HG02884 (cell line): ENCODE data around the gene EIF2B2.
"Not testable (repeated sequence)": the region's sequence is repeated elsewhere in the genome, so short reads cannot be mapped to it uniquely, and the experiment has no call there.

Experiments used
- ATAC-seq: cut with Tn5 transposase; IDR thresholded peaks from one replicate; pipeline ENCODE4 v1.9.1; 2021; ENCODE audit warnings: mild to moderate bottlenecking, moderate library complexity; ENCODE audit not compliant: unreplicated experiment

EIF2B2 gene

GRCh38 chr14:74988131-74988530 is 14.6 kb upstream of the EIF2B2 start:
- no peak for ATAC-seq

- no peak for ATAC-seq
Observed at GRCh38 chr14:74988993-74989392, 13.7 kb upstream of the EIF2B2 start.

GRCh38 chr14:74994182-74994581 is 8.5 kb upstream of the EIF2B2 start:
- ATAC-seq = not testable (repeated sequence)

GRCh38 chr14:74995781-74996180 is 6.9 kb upstream of the EIF2B2 start:
- ATAC-seq = not testable (repeated sequence)

- no peak for ATAC-seq
Observed at GRCh38 chr14:75001261-75001660, 1.5 kb upstream of the EIF2B2 start.

- ATAC-seq = no peak
Observed at GRCh38 chr14:75001899-75002298, 822 bp upstream of the EIF2B2 start.

DNA sequence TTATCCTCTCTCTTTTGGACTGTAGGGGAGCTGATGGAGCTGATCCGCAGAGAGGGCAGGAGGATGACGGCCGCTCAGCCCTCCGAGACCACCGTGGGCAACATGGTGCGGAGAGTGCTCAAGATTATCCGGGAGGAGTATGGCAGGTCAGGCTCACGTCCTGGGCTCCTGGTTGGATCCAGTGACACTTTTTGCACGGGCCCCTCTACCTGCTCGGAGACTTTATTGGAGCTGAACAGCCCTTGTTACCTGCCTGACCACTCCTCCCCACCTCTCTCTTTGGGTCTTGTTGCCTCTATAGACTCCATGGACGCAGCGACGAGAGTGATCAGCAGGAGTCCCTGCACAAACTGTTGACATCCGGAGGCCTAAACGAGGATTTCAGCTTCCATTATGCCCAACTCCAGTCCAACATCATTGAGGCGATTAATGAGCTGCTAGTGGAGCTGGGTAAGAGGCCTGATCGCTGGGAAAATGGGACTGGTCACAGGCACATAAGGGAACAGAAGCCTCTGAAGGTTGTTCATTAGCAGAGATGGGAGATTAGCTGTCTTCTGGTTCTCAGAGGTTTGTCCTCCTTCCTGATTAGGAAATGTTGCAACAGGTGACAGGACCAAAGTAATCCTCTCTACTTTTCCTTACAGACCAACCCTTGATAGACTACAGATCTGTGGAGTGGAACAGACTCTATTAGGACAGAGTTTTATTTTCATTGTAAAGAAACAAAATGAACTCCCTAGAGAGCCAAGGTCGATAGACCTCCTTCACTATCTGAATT is 718 bp downstream of the EIF2B2 start:
- ATAC-seq = no peak

DNA sequence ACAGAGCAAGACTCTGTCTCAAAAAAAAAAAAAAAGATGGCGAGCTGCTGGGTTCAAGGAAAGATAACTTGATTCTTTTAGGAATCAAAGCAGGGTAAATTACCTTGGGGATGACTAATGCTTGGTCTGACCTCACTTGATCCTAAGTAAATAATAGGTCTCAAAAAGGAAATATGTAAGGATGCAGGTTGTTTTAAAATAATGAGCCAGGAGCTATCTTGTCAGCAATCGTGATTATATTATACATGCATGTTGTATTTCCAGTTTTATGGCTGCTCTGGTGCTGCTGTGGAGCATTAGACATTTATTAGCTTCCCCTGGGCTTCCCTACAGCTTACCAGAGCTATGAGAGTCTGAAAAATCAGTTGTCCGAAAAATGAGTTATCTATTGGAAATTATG is 2.6 kb downstream of the EIF2B2 start:
- no peak for ATAC-seq

- ATAC-seq = no peak
Observed at GRCh38 chr14:75009176-75009575, 6.5 kb downstream of the EIF2B2 start.

DNA sequence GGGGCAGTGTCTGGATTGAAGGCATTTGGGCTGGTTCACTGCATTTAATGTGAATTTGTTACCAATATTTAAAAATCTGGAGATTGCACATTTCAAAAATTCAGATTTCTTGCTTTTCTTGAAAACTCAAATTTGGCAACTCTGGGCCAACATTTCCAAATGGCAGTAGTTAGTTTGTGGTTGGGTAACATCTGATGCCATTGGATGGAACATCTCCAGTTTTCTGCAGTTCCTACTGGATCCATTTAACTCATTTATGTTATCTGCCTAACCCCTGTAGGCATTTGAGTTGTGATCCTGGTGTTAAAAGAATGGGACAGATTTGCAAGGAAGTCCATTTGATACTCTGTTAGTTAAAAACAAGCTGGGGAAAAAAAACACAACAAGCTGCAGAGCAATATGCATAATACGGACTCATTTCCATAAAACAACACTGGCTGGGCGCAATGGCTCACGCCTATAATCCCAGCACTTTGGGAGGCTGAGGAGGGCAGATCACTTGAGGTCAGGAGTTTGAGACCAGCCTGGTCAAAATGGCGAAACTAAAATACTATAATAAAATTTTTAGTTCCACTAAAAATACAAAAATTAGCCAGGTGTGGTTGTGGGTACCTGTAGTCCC is 7.9 kb downstream of the EIF2B2 start:
- no peak for ATAC-seq

- ATAC-seq = no peak
Observed at GRCh38 chr14:75011356-75011994, 8.8 kb downstream of the EIF2B2 start.

- no peak for ATAC-seq
Observed at GRCh38 chr14:75013290-75013689, 10.6 kb downstream of the EIF2B2 start.

DNA sequence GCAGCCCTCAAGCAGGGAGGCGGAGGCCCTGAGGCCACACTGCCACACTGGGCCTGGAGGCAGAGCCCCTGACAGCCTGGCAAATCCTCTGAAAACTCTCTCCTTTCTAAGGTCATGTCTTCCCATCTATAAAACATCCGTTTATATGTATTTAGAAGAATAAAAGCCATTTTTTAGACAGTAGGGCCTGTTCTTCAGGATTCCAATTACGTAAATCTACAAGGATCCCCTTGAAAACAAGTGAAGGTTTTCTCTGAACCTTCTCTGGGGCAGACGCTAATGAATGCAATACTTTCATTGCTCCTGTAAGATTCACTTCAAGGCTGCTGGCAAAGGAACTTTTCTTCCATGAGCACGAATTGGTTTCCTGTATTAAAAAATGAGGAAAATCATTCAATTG is 12.8 kb downstream of the EIF2B2 start:
- no peak for ATAC-seq

DNA sequence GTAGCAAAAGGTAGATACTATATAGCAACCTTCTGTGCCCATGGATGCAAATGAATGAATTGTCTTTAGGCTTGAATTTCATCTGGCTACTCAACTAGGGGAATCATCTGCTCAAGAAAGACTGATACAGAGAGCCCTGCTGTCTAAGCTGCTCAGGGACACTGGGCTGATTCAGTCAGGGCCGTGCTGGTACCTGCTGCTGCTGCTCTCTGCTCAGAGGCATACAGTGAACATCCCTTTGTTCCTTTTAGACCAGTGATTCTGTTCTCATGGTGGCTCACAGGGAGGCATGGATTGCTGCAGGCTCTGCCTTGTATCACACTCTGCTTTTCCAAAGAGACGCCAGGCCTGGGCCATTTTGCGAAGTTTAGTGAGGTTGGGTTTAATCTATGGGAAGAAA is 14.1 kb downstream of the EIF2B2 start:
- no peak for ATAC-seq

DNA sequence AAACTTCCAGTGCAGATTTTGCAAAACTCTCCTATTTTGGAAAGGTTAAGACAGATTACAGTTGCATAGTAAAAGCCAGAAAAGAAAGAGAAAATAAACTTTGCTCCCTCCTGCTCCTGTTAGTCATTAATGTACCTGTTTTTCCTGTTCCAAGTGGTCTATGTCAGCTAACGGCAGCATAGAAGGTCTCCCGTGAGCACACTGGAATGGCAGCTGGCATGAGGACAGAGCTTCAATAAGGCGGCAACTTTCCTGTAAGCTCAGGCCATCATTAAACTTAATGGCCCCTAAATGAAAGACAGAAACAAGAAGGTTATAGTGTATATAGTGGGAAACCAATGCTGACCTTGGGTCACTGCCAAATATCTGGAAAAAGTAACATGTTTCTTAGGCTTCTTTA is 16.0 kb downstream of the EIF2B2 start:
- no peak for ATAC-seq

- no peak for ATAC-seq
Observed at GRCh38 chr14:75022655-75023054, 19.9 kb downstream of the EIF2B2 start.

DNA sequence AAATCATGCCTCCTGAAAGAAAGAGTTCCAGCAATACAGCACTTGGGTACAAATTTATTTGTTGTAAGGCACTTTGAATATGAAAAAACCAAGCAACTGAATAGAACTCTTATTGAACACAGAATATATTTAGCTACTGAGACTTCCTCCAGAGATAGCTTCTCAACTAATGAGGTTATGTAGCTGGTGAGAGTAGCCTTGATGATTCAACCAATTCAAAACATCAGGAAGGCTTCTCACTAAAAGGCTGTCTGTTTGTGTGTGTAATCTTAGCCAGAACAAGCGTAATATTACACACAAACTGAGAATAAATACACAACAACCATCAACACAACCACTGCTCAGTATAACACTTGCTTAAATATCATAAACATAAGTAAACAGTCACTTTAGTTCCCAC is 20.4 kb downstream of the EIF2B2 start:
- ATAC-seq = no peak

DNA sequence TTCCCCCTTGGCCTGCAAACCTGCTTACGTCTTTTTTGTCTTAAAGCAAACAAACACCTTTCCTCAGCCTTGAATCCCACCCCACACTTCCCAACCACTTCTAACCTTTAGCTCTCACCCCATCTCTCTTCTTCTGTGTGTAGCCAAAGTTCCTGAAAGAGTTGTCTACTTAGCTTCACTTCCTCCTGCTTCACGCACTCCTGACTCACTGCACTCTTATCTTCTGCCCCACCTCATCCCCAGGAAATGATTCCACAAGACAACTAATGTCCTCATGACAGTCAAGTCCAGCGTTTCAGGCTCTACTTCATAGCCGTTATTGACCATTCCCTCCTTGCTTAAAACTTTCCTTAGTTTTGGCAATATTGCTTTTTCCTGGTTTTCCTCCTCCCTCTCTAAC is 22.4 kb downstream of the EIF2B2 start:
- no peak for ATAC-seq

DNA sequence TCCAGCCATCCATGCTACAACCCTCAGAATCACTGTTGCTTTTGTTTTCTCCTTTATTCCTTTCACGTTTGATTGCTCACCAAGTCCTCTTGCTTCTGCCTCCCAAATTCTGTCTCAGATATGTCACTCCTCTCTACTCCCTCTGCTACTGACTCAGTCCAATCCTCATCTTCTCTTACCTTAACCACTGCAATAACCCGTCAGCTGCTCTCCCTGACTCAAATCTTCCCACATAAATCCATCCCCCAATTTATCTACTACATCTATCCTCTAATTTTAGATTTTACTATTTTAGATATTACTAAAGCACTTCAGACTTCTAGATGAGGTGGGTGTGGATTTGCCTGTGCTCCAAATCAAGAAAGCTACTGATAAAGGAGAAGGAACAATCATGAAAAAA is 23.2 kb downstream of the EIF2B2 start:
- ATAC-seq = no peak

DNA sequence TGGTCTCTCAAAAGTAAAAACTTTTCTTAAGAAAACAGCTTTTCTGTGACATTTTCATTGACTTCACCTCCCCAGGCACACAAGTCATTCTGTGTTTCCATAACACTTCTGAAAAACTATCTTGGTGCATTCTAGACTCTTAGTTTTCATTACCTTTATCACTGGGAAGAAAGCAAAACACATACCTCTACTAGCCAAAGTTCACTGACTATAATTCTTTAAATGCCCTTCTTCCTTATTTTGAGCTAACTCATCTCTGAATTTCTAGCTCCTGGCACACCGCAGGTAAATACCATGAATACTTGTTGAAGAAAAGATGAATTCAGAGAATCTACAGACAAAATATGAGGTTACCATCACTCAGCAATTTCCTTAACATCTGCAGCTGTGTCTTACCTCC is 27.4 kb downstream of the EIF2B2 start:
- no peak for ATAC-seq

- no peak for ATAC-seq
Observed at GRCh38 chr14:75032939-75033338, 30.2 kb downstream of the EIF2B2 start.

DNA sequence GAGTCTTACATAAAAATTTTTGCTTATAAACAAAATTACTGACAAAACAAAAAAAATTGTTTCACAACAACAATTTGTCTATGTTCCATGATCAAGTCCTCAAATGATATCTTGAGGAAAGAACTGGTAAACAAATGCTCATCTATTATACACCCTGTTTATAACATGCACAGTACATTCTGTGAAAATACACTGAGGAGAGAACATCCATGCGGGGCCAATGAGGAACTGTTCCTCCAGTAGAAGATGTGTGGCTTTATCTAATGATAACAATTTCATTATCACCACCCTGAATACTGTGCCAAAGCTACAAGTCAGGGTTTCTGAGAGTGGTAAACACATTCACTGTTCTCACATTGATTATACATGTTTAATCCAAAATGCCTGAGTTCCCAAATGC is 37.8 kb downstream of the EIF2B2 start:
- no peak for ATAC-seq
